AG04450 (cell line): ENCODE measurements around the gene C2CD4C. TPM values are rescaled to one million over a fixed set of nuclear protein-coding genes. Genes with fewer than 3 reads are reported as not detected.
"Not testable (repeated sequence)": the region's sequence is repeated elsewhere in the genome, so short reads cannot be mapped to it uniquely, and the experiment has no call there.

Source experiments
- CTCF ChIA-PET: fragments of 300-600, 350-600 bp; formaldehyde crosslinking; extraction: SDS; loops from one replicate; lab custom pipeline; 2022; ENCODE audit warnings: antibody characterized with exemption, inconsistent platforms; lab: Charles Lee
- POLR2A ChIA-PET: fragments of 350-600 bp; formaldehyde crosslinking; extraction: SDS; loops from one replicate; lab custom pipeline; 2021; ENCODE audit warnings: antibody characterized with exemption, inconsistent platforms; lab: Yijun Ruan, JAX
- DNase-seq: peaks from one replicate; pipeline ENCODE4 v3.0.0-alpha.2; 2011; ENCODE audit warnings: low read depth, low spot score
- H3K27ac ChIP-seq: one replicate; pipeline ENCODE4 v1.5.1; 2012; ENCODE audit warnings: low read depth, low read length, control low read depth
- H3K27me3 ChIP-seq: one replicate; pipeline ENCODE4 v1.6.0; 2012; ENCODE audit warnings: low read length; ENCODE audit not compliant: control insufficient read depth, insufficient read depth
- H3K4me3 ChIP-seq: 2 replicates; pipeline ENCODE4 v1.5.1; 2011; ENCODE audit warnings: mild to moderate bottlenecking, low read depth, low read length, control low read depth
- H3K9me3 ChIP-seq: 2 replicates; pipeline ENCODE4 v1.5.1; 2012; ENCODE audit warnings: low read length; ENCODE audit not compliant: control insufficient read depth, insufficient read depth
- polyA plus RNA-seq: library from polyadenylated mRNA; depleted of rRNA; stranded (reverse); fragments of >200 nt; gene quantifications from 2 replicates; pipeline ENCODE4 v1.2.3, GENCODE V29; 2011
- TF ChIP-seq, protein P1 (sequence below): IDR thresholded peaks from 2 replicates; pipeline ENCODE4 v1.5.1; 2011; ENCODE audit warnings: low read depth, low read length, control low read depth, inconsistent platforms

The C2CD4C gene
- polyA plus RNA-seq, 1 experiment: 0.05 TPM

DNA sequence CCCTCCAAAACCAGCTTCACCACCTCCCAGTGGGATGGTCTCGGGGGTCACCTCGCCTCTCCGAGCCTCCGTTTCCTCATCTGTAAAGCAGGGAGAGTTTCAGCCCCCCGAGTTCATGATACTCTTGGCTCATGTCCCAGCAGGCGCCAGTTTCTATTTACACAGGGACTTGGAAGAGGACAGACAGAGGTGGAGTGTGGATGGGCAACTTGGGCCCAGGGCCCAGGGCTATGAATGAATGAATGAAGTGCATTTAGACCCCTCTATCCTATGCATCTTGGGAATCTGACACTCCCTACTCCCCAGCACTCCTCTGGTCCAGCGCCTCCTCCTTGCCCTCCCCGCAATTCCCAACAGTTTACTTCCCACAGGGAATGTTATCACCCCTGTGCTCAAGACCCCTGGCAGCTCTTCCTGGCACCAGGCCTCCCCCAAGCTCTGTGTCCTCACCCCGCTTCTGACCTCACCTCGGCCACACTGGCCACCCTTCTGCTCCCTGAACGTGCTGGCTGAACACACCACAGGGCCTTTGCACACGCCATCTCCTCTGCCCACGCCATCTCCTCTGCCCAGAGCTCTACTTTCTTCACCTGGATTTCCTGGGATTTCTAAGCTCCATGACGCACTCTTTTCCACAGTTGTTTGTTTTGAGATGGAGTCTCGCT lies 4.9 kb upstream of the C2CD4C start:
- POLR2A ChIA-PET: no interaction called here
- CTCF ChIA-PET: no interaction called here
- Histone ChIP-seq H3K4me3 (no peak overlapping the region), H3K27ac (no peak overlapping the region), H3K9me3 (peaks cover 61% of the 10 kb centered on the region), H3K27me3 (peaks cover 12% of the 10 kb centered on the region)
- no peak for DNase-seq
- TF ChIP-seq, protein P1, sequence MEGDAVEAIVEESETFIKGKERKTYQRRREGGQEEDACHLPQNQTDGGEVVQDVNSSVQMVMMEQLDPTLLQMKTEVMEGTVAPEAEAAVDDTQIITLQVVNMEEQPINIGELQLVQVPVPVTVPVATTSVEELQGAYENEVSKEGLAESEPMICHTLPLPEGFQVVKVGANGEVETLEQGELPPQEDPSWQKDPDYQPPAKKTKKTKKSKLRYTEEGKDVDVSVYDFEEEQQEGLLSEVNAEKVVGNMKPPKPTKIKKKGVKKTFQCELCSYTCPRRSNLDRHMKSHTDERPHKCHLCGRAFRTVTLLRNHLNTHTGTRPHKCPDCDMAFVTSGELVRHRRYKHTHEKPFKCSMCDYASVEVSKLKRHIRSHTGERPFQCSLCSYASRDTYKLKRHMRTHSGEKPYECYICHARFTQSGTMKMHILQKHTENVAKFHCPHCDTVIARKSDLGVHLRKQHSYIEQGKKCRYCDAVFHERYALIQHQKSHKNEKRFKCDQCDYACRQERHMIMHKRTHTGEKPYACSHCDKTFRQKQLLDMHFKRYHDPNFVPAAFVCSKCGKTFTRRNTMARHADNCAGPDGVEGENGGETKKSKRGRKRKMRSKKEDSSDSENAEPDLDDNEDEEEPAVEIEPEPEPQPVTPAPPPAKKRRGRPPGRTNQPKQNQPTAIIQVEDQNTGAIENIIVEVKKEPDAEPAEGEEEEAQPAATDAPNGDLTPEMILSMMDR: no peak

DNA sequence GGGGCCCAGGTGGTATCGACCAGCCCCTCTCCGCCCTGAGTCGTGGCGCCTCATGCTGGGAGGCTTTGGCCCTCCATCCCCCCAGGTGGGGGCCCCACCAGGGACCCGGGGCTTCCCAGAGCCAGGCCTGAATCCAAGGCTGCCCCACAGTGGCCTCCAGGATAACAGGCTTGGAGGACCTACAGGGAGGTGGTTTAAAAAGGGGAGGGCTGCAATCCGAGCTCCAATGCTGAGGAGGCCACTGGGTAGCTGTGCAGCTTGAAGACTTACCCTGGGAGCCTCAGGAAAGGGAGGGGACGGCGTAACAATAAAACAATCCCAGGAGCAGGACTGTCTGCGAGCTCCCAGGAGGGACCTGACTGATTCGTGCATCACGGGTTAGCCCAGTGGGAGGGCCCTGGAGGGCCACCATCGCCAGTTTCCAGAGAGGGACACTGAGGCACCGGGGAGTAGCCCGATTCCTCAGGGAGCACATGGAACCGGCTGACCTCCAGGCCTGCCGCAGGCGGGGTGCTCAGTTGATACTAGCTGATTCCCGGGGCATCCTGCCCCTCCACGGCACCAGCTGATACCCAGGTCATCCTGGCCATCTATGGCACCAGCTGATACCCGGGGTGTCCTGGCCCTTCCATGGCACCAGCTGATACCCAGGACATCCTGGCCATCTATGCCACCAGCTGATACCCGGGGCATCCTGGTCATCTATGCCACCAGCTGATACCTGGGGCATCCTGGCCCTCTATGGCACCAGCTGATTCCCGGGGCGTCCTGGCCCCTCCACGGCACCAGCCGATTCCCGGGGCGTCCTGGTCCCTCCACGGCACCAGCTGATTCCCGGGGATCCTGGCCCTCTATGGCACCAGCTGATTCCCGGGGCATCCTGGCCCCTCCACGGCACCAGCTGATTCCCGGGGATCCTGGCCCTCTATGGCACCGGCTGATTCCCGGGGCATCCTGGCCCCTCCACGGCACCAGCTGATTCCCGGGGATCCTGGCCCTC lies 3.7 kb upstream of the C2CD4C start:
- H3K9me3 ChIP-seq: peaks cover 58% of the 10 kb centered on the region
- TF ChIP-seq, protein P1: no peak
- DNase-seq: no peak
- ChIA-PET POLR2A (no interaction called here), CTCF (interaction anchor here (0.7 kb wide), 1 partner anchor 92 kb away, joined by 4 read pairs; no protein-coding TSS in a partner anchor)
- no peak overlapping the region for H3K4me3 ChIP-seq
- H3K27ac ChIP-seq: no peak overlapping the region
- H3K27me3 ChIP-seq: peaks cover 20% of the 10 kb centered on the region

DNA sequence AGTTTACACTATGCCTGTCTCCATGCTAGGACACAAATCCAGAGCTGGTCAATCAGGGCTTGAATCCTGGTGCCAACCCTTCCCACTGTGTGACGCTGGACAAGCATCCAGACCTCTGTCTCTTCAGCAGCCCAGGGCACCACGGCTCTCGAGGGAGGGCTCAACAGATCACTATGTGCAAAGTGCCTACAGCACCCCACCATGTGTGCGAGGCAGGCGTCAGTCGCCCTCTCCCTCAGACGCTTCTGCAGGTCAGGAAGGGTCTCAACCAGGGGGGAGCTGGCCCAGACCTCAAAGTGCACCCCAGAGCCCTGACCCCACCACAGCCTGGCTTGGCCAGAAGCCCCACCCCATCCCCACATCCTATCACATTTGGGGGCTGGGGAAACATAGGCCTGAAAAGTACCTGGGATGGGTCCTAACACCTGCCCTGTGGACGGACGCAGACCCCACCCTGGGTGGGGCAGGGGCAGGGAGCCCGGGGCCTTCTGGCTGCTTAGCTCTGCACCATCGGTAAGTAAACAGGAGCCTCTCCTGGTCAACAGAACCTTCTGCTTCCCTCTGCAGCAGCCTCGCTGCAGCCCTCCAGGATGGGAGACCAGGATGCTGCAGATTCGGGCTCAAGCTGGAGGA lies 2.9 kb upstream of the C2CD4C start:
- H3K27ac ChIP-seq: no peak overlapping the region
- CTCF ChIA-PET: no interaction called here
- H3K9me3 ChIP-seq: peaks cover 53% of the 10 kb centered on the region
- H3K4me3 ChIP-seq: no peak overlapping the region
- POLR2A ChIA-PET: no interaction called here
- TF ChIP-seq, protein P1: no peak
- peaks cover 20% of the 10 kb centered on the region for H3K27me3 ChIP-seq
- no peak for DNase-seq

DNA sequence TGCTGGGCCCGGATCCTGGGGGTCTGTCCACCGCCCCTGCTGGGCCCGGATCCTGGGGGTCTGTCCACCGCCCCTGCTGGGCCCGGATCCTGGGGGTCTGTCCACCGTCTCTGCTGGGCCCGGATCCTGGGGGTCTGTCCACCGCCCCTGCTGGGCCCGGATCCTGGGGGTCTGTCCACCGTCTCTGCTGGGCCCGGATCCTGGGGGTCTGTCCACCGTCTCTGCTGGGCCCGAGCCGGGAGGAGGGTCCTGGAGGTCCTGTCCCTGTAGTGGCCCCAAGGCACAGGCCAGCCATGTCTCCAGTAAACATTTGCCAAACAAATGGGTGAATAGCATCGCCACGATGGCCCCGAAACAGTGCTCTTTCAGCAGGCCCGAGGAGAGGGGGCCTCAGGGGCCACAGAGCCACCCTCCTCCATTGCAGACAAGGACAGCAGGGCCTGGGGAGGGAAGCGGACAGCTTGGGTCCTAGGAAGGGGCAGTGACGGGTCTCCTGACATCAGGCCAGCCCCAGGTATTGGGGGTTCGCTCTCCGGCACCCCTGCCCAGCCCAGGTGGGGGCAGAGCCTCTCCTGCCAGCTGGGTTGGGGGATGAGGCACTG lies 2.3 kb upstream of the C2CD4C start:
- H3K27ac ChIP-seq, DNase-seq, H3K4me3 ChIP-seq, CTCF ChIA-PET, POLR2A ChIA-PET: not testable (repeated sequence)
- Histone ChIP-seq H3K27me3 (peaks cover 25% of the 10 kb centered on the region), H3K9me3 (peaks cover 50% of the 10 kb centered on the region)

DNA sequence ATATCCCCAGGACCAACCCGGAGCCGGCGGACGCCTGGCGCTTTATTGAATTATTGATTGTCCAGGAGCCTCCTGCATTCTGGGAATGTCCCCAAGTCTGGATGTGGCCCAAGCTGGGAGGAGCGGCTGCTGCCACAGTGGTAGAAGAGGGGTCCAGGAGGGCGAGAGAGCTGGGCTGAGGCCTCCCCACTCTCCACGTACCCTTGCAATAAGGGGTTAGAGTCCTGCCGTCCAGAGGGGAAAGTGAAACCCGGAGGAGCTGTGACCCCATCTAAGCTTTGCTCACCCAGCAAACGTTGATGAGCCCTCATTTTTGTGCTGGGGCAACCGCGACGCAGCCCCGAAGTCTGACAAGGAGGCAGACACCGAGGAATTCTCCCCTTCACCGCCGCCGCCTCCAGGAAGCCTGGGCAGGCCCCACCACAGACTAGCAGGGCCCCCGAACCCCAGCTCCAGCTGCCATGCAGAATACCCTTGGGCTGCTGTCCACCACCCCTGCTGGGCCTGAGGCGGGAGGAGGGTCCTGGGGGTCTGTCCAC lies 1.4 kb upstream of the C2CD4C start:
- no peak overlapping the region for H3K27ac ChIP-seq
- H3K9me3 ChIP-seq: peaks cover 50% of the 10 kb centered on the region
- TF ChIP-seq, protein P1: no peak
- H3K27me3 ChIP-seq: peaks cover 28% of the 10 kb centered on the region
- POLR2A ChIA-PET: interaction anchor here (0.6 kb wide), 1 partner anchor 62 kb away, joined by 3 read pairs; no protein-coding TSS in a partner anchor
- CTCF ChIA-PET: no interaction called here
- no peak overlapping the region for H3K4me3 ChIP-seq
- DNase-seq: no peak
